Measurements from ENCODE around the gene MAST1.
A peak's percentile ranks its signal among the peaks of the same experiment; 100 is the strongest.
"Not testable (repeated sequence)": the region's sequence is repeated elsewhere in the genome, so short reads cannot be mapped to it uniquely, and the experiment has no call there.

MAST1 gene

DNA sequence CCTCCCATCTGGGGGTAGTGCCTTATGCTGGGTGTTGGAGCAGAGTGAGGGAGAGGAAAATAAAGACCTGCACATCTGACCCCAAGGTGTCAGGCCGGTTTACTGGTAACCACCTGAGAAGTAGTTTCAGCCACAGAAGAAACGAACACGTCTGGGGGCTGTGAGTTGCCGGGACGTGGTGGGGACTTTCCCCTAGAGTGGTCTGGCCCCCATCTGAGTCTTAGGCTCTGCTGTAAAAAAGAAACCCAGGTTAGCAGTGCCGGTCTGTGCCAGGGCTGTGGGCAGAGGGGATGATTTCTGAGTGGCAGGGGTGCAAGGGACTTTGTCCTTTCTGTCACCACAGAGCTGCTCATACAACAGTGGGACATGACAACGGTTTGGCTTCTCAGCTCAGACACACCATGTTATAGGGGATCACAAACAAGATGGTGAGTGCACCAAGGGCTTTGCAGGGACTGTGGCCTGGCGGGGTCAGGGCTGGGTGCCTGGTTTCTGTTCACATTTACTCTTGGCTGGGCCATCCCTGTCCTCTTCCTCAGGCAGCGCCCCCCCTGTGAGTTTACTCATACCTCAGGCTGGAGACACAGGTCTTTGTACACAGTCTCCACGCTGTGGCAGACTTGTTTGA lies 61.7 kb downstream of the MAST1 start:
- DNase-seq = no peak

DNA sequence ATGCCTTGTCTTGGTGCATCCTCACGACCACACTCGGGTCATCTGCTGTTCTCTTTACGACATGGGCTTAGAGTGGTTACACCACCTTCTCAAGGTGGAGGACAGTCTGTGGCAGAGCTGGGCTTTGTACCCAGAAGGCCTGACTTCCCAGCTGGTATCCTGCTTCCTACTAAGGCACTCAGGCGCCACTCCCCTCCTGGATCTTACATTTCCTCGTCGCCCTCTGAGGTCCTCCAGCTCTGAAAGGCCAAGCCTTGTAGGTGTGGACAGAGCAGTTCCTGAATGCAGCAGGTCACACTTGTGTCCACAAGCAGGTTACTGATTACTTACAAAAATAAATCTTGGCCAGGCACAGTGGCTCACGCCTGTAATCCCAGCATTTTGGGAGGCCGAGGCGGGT lies 68.9 kb downstream of the MAST1 start:
- DNase-seq = no peak

GRCh38 chr19:12912571-12912970 lies 74.3 kb downstream of the MAST1 start:
- no peak for DNase-seq

DNA sequence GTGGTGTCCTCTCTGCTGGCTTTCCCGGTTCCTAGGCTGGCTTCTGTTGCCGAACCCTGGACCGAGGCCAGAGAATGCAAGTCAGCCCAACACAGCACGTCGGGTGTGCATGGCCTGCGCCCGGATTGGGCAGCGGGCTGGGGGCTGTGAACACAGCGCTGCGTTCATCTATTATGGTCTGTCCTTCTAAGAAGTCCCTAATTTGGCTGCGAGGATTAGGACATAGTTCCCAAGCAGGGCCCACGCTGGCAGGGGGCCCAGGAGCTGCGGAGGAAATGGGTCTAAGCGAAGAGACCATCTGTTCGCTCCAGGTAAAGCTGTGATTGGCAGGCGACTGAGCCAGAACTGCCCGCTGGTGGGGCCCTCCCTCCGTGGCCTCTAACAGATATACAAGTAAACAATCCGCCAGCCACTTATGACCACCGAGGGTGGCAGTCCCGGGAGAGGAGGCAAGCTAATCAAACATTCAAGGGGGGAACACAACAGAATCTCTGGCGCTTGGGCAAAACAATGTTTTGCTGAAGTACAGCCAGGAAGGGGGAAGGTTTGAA lies 74.8 kb downstream of the MAST1 start:
- DNase-seq = no peak

GRCh38 chr19:12913851-12914690 lies 75.8 kb downstream of the MAST1 start:
- peak; percentile 23 to 71 (median 57) for DNase-seq

DNA sequence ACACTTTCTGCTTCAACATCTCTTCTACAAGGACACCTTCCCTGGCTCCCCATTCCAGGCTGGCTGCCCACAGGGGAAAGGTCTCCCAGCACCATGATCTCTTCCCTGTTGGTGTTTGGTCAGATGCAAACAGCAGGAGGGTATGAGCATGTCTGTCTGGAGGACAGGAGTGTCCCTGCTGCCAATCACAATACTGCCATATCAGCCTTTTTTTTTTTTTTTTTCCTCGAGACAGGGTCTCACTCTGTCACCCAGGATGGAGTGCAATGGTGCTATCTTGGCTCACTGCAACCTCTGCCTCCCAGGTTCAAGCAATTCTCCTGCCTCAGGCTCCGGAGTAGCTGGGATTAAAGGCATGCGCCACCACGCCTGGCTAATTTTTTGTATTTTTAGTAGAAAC lies 77.5 kb downstream of the MAST1 start:
- not testable (repeated sequence) for DNase-seq

DNA sequence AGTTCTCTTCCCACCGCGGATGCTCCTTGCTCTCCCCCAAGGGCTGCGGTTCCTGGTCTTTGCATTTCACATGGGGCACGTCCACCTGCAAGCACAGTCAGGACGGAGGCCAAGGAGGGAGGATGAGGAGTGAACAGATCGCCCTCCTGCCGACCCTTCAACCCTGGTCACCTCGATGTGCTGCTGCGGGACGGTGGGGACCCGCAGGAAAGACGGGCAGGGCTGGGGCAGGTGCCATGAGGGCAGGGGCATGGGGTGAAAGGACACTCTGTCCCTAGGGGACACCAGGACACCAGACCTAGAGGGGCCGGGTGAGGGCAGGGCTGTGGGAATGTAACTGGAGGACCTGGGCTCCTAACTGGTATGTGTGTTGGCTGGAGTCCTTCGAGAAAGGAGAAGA lies 79.9 kb downstream of the MAST1 start:
- DNase-seq = no peak

DNA sequence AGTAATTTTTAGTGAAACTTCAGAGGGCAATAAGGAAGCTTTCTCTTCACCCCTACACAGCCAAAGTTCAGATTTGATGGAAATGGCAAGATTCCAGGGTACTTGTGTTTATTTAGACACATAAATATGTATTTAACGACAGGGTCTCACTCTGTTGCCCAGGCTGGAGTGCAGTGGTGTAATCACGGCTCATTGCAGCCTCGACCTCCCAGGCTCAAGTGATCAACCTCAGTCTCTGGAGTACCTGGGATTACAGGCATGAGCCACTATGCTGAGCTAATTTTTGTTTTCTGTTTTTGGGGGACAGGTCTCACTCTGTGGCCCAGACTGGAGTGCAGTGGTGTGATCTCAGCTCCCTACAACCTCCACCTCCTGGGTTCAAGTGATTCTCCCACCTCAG lies 82.7 kb downstream of the MAST1 start:
- DNase-seq = no peak

DNA sequence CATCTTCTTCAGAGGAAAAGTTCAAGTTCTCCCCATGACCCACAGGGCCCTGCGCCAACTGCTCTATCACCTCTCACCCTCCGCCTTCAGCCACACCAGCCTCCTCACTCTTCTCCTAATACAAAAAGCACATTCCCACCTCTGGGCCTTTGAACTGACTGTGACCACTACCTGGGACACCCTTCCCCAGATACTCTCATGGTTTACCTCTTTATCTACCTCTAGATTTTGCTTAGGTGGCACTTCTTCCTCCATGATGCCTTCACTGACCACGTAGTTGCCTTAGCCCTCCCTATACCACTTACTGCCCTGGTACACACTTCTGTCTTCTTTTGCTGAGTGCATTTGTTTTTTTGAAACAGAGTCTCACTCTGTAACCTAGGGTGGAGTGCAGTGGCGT lies 84.6 kb downstream of the MAST1 start:
- DNase-seq = no peak
